ENCODE data around the gene EXD3.
"Not testable (repeated sequence)": the region's sequence is repeated elsewhere in the genome, so short reads cannot be mapped to it uniquely, and the experiment has no call there.

EXD3 gene, protein sequence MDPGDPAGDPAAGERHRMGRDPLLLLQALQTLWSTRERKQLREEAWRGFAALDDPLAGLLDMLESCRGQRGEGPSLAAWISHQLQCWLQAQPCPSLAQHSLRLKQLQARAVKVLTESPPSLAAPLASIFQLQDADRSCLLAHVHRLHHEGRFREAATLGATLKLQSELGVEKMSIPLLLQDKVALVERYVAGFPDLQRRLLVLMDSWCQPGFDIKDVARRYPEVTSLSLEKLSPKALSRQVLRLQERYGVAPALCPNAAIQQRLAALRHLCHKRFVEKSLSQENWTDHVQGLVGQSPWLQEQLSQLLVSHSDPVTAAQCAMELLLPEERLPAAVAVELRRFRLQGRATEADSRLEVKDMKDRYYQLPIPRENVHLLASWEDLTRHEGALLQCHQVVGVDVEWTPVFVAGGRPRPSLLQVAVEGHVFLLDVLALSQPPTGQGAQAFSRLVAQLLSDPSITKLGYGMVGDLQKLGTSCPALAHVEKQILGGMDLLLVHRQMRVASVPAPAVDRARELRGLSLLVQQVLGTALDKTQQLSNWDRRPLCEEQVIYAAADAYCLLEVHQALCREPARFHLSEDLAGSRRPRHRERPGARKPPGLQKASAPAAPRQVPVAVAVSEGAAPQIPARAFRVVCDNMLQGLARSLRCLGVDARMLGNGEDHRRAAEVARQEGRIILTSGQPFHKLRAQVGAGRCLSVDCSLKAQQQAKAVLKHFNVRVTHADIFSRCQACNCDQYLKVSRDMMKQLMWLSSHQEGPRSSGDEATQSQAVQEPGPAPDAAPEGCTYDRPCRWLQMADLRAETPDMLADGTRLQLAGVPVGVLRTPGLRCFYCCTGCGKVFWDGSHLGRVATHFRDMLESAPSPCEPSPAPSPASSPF

DNA sequence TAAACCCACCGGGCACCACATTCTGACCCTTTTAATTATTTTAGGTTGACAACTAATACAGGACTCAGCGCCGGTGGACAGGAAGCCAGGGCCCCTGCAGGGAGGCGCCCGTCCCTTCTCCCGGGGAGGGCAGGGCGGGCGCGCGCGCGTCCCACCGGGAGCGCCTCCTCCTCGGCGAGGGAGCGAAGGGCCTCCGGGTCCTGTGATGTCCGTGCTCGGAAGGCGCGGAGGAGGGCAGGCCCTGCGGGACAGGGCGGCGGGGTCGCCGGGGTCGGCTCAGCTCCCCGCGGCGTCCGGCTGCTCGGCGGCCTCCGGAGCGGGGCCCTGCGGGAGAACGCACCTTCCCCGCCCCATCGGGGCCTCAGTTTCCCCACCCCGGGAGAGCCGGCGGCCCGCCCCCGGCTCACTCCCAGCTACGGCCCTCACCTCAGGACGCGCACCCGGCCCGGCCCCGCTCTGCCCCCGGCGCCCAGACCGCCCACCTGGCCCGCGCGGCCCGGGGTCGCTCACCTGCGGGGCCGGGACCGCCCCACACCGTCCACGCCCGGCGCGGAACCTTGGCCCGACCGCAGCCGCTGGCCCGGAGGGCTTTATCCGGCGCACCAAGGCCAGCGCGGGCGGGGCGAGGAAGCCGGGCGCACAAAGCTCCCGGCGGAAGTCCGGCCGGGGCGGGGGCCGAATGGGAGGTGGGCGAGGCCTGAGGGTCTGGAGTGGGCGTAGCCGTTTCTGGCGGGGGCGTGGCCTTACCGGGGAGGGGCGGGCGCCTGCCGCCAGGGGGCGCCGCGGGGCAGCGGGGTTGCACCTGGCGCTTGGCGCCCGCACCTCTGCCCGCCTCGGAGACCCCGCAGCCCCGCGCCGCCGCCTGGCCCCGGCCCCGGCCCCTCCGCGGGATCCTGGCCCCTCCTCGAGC, at the start of gene EXD3, which contains the start of gene NOXA1:
Gene EXD3, minus strand, starts transcription at position 559 of the 910 bp plus-strand sequence. CDS start 27,805 bp downstream, outside the sequence.
Gene NOXA1, plus strand, starts transcription at position 790 of the 910 bp plus-strand sequence. CDS start 137 bp downstream, outside the sequence.
- FAIRE-seq: no peak

GRCh38 chr9:137470785-137471184, 47.8 kb upstream of the EXD3 start:
- FAIRE-seq: no peak

DNA sequence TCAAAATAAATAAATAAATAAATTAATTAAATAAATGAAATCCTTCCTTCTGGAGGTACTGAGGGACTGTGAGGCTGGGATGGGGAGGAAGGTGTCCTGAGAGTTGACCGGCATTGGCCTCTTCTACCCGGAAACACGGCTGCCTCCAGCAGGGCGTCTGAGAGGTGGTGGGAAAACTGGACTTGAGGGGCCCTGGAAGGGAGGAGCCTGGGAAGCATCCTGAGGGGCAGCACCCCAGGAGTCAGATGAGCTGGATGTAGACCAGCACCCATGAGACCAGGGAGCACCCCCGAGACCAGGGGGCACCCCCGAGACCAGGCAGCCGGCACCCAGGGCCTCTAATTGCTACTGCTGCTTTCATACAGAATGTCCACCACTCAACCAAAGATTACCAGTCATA, 44.9 kb upstream of the EXD3 start:
- no peak for FAIRE-seq

DNA sequence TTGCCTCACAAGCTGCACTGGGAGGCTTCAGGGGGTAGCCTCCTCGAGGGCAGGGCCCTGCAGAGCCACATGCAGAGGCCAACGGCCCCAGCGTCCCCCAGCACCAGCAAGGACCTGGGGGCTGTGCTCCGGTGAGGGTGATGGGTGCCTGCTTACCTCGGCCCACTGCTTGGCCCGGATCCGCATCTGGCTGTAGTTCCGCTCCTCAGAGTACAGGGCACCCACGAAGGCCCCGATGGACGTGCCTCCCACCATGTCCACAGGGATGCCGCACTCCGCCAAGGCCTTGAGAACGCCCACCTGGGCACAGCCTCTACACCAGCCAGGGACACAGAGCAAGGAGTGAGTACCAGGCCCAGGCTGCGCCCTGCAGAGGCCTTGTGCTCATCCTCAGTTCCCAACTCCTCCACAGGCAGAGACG, 44.2 kb upstream of the EXD3 start:
- FAIRE-seq: no peak

DNA sequence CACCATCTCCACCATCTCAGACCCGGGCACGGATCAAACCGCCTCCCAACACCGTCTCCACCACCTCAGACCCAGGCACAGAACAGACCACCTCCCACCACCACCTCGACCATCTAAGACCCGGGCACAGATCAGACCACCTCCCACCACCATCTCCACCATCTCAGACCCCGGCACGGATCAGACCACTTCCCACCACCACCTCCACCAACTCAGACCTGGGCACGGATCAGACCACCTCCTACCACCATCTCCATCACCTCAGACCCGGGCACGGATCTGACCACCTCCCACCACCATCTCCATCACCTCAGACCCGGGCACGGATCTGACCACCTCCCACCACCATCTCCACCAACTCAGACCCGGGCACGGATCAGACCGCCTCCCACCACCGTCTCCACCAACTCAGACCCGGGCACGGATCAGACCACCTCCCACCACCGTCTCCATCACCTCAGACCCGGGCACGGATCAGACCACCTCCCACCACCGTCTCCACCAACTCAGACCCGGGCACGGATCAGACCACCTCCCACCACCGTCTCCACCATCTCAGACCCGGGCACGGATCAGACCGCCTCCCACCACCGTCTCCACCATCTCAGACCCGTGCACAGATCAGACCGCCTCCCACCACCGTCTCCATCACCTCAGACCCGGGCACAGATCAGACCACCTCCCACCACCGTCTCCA, 43.6 kb upstream of the EXD3 start:
- FAIRE-seq: not testable (repeated sequence)

DNA sequence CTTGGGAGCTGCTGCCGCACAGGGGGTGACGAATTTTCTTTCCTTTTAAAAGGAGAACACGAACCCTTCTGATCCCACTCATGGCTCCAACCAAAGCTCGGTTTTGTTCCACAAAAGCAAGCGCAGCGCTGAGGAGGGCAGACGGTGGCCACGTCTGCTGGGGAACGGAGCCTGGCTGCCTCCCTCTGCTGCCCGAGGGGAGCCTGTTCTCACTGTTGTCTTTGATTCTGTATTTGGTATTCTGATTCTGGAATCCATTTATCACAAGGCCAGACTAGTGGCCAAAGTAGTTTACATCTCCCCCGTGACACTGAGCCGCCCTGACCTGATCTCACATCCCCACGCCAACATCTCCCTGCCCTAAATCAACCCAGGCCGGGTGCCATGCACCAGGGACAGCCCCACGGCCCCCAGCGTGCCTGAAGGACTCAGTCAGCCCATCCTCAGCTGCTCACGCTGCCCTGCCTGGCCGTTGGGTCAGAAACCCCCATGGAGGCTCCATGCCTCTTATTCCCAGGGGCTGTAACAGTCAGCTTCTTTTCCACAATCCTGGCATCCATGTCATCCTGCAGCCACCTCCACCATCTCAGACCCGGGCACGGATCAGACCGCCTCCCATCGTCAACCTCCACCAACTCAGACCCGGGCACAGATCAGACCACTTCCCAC, 42.9 kb upstream of the EXD3 start:
- FAIRE-seq: no peak

GRCh38 chr9:137465000-137465719, 42.2 kb upstream of the EXD3 start:
- FAIRE-seq: no peak

DNA sequence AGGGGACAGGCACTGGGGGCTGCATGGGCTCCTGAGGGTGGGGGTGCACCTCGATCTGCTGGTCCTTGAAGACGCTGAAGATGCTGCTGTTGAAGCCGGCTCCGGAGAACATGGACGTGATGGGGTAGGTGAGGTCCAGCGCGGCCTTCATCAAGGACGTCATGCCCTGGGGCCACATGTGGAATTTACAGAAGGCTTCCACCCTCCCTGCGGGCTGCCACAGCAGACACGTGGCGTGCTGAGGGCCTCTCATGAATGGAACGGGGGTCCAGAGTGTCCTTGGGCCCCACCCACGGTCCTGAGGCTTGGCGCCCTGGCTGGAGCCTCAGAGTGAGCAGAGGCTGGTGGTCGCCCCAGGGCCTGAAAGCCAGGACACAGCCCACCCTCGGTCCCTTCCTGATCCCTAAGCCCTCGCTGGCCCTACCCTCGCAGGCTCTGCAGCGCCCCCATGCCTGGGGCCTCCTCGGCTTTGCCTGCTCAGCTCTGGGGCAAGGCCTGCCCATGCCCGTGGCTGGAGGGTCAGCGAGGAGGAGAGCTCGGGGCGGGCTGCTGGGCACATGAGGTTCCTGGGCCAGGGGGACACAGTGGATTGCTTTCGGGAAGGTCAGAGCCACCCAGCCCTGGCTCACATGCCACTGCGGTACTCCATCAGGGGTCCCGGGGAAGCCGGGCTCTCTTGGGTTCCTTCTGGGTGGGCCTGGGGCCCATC, 41.5 kb upstream of the EXD3 start:
- FAIRE-seq: no peak

DNA sequence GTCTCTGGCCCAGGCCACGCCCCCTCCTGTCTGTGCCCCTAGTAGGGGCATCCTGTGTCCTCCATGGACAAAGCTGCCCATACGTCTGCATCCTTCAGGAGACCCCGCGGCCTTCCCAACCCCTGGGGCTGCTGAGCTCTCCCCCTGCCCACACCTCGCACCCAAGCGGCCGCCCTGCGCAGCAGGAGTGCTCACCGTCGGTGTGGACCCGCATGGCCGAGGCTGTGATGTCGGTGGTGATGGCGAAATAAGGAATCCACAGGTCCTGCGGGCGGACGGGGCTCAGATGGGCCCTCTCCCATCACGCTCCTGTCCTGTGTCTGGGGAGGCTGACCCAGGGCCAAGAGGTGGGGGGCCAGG, 40.9 kb upstream of the EXD3 start:
- no peak for FAIRE-seq

- FAIRE-seq: no peak
Measured at GRCh38 chr9:137462986-137463930, 40.3 kb upstream of the EXD3 start.

DNA sequence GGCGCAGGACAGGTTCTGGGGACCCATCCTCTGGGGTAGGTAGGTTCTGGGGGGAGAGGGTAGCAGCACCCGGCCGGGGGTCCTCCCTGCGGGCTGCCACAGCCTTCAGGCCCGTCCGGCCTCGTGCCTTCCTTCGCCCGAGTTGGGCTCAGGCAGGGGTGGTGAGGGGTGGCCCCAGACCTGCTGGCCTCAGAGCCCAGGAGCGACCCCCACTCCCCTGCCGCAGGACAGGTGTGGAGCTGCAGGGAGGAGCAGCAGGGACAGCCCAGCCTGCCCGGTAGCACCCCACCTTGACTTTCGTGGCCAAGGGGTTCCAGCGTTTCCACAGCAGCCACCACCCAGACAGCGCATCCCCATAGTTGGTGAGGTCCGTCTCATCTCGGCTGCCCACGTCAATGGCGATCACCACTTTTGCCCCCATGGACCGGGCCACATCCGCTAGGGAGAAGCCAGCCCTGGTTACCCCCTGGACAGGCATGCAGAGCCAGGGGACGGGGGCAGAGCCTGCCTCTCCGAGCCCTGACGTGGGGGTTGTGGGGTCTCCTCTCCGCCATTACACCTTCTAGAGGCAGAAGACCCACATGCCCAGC, 39.5 kb upstream of the EXD3 start:
- no peak for FAIRE-seq

- no peak for FAIRE-seq
Measured at GRCh38 chr9:137461663-137462395, 38.9 kb upstream of the EXD3 start.

DNA sequence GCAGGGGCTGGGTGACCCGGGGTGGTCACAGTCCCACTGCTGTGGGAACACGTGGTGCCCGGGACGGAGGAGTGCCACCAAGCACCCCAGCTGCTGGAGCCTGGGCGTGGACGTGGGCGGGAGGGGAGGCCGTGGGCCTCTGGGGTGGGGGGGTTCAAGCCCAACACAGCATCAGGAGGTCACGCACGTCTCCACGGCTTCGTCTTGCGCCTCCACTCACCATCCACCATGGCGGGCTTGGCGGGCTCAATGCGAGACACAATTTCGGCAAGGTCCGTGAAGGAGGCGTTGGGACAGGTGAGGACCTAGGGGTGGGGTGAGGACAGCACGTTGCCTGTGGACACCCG, 38.3 kb upstream of the EXD3 start:
- no peak for FAIRE-seq

GRCh38 chr9:137460363-137461315, 37.7 kb upstream of the EXD3 start:
- no peak for FAIRE-seq

DNA sequence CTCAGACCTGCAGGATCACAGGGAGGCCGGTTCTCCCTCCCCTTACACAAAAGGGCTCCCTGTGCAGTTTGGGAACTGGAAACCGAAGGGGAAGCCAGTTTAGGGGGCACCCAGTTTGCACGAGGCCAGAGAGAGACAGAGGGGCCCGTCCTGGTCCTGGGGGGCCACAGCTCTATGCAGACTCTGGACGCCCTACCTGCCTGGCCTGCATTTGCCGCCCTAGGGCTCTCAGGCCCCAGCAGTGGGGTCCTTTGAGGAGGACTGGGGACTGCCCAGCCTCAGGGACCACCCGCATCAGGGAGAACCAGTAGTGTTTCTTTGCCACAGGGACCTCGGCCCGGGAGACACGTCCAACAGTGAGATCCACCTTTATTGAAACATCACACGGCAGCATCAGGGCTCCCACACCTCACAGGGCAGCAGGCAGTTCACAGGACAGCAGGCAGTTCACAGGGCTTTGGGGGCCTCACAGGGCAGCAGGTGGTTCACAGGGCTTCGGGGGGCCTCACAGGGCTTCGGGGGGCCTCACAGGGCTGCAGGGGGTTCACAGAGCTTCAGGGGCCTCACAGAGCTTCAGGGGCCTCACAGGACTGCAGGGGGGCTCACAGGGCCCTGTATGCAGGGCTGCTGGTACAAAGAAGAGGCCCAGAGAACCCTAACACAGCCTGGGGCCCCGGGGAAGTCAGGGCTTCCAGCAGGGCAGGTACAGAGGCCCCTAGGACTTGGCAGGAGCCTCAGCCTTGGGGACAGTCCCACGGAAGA, 36.8 kb upstream of the EXD3 start:
- FAIRE-seq: no peak

DNA sequence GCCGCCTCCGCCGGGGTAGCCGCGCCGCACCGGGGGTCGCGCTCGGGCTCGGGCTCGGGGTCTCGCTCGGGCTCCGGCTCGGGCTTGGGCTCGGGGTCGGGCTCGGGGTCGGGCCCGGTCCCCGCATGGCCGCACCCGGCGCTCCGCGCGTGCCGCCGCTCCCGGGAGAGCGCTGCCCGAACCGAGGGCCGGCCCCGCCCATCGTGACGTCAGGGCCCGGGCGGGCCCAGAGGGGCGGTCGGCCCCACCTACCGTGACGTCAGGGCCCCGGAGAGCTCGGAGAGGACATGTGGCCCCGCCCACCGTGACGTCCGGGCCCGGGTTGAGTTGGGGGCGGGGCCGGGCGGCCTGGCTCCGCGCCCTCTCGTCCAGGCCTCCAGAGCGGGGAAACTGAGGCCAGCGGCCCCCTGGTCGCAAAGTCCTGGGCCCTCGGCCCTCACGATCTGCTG, 36.2 kb upstream of the EXD3 start, which contains the start of gene NSMF:
Gene NSMF, minus strand, starts transcription at position 183 of the 449 bp plus-strand sequence. CDS start 232 bp downstream, outside the sequence.
- no peak for FAIRE-seq
